K562 (cell line): ENCODE data around the gene NUP188.

Experiments
- CTCF ChIP-seq, 3 experiments: IDR thresholded peaks in 2 of 3; conservative IDR thresholded peaks in 1 of 3; 2 replicates each; pipeline ENCODE4 v1.5.1; 2011 to 2012; ENCODE audit warnings: low read length in 3 of 3, mild to moderate bottlenecking in 3 of 3, control low read depth in 2 of 3, improper control_type of control experiment in 1 of 3, inconsistent platforms in 1 of 3, low read depth in 1 of 3, mixed read lengths in 1 of 3, moderate library complexity in 1 of 3; ENCODE audit not compliant: insufficient read depth in 2 of 3
- NCOA2 ChIP-seq, 2 experiments: fragments of 450-650 bp; IDR thresholded peaks; 2 replicates each; pipeline ENCODE4 v1.6.1; 2018; ENCODE audit warnings: mild to moderate bottlenecking in 2 of 2, moderate library complexity in 1 of 2; ENCODE audit not compliant: partially characterized antibody in 2 of 2
- TEAD4 ChIP-seq, 2 experiments: sonication (generic) in 1 of 2; formaldehyde crosslinking in 1 of 2; IDR thresholded peaks; 2 replicates each; pipeline versions ENCODE4 v1.6.1 to v1.8.0; 2012 to 2022; ENCODE audit warnings: borderline replicate concordance in 1 of 2, inconsistent platforms in 1 of 2, low read length in 1 of 2, mild to moderate bottlenecking in 1 of 2, missing genetic modification reagents in 1 of 2
- TF ChIP-seq, protein P1 (sequence below): sonication (generic); formaldehyde crosslinking; IDR thresholded peaks from 2 replicates; pipeline ENCODE4 v1.8.1; 2023; ENCODE audit warnings: mild to moderate bottlenecking, missing genetic modification reagents

DNA sequence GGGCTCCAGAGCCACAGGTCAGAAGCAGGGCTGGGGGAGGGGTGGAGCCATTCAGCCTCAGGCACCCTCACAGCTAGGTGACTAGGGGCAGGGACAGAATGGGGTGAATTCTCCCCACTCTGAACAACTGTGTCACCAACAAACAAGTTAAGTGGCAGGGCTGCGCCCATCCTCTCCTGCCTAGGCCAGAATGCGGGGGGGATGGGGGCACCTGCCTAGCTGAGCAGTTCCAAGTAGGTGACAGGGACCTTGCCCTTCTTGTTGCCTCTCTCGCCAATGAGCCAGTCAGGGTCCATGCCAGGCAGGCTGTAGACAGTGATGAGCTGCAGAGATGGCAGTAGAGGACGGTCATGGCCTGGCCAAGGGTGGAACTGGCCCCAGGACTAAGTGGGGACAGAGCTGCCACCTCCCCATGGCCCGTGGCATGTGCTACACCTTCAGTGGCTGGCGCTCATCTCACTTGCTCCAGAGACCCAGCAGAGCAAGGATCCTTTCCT, 61.0 kb downstream of the NUP188 start:
- TF ChIP-seq TEAD4 (IDR thresholded peaks at IDR 0.05; ENCODE audit: low read length) (no peak), TEAD4 (CRISPR knock-in tag; IDR thresholded peaks at IDR 0.05; ENCODE audit: borderline replicate concordance) (no peak), CTCF (IDR thresholded peaks at IDR 0.05 in 2 of 3, conservative IDR thresholded peaks at IDR 0.05 in 1 of 3; ENCODE audit: insufficient read depth in 2 of 3, low read depth in 1 of 3, low read length in 3 of 3) (no peak), NCOA2 (IDR thresholded peaks at IDR 0.05; ENCODE audit: partially characterized antibody in 2 of 2) (no peak)
- TF ChIP-seq, protein P1, sequence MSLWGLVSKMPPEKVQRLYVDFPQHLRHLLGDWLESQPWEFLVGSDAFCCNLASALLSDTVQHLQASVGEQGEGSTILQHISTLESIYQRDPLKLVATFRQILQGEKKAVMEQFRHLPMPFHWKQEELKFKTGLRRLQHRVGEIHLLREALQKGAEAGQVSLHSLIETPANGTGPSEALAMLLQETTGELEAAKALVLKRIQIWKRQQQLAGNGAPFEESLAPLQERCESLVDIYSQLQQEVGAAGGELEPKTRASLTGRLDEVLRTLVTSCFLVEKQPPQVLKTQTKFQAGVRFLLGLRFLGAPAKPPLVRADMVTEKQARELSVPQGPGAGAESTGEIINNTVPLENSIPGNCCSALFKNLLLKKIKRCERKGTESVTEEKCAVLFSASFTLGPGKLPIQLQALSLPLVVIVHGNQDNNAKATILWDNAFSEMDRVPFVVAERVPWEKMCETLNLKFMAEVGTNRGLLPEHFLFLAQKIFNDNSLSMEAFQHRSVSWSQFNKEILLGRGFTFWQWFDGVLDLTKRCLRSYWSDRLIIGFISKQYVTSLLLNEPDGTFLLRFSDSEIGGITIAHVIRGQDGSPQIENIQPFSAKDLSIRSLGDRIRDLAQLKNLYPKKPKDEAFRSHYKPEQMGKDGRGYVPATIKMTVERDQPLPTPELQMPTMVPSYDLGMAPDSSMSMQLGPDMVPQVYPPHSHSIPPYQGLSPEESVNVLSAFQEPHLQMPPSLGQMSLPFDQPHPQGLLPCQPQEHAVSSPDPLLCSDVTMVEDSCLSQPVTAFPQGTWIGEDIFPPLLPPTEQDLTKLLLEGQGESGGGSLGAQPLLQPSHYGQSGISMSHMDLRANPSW (CRISPR knock-in tag), result no peak
